K562 (cell line): Measurements from ENCODE around the gene ITPRIPL1. TPM values are rescaled to one million over a fixed set of nuclear protein-coding genes. Genes with fewer than 3 reads are reported as not detected.

Experiments used
- AFF1 ChIP-seq, 2 experiments: fragments of 450-650 bp; IDR thresholded peaks; 2 replicates each; pipeline ENCODE4 v1.6.1; 2018; ENCODE audit warnings: mild to moderate bottlenecking in 2 of 2, low read depth in 1 of 2; ENCODE audit not compliant: partially characterized antibody in 2 of 2
- ARID3A ChIP-seq: IDR thresholded peaks from 2 replicates; pipeline ENCODE4 v1.6.1; 2012; ENCODE audit warnings: low read depth, low read length, improper control_type of control experiment, borderline replicate concordance
- ASH1L ChIP-seq: fragments of 450-650 bp; IDR thresholded peaks from 2 replicates; pipeline ENCODE4 v1.6.1; 2018; ENCODE audit warnings: borderline replicate concordance, mild to moderate bottlenecking, low read depth; ENCODE audit not compliant: partially characterized antibody
- CREB3L1 ChIP-seq: fragments of 450-650 bp; IDR thresholded peaks from 2 replicates; pipeline ENCODE4 v1.6.1; 2014; ENCODE audit warnings: low read depth, mild to moderate bottlenecking, moderate library complexity, borderline replicate concordance
- DPF2 ChIP-seq: fragments of 450-650 bp; IDR thresholded peaks from 2 replicates; pipeline ENCODE4 v1.6.1; 2016
- KLF13 ChIP-seq: fragments of 450-650 bp; IDR thresholded peaks from 2 replicates; pipeline ENCODE4 v1.6.1; 2016; ENCODE audit warnings: missing genetic modification characterization, low read depth, mild to moderate bottlenecking, missing compliant biosample characterization, moderate library complexity, borderline replicate concordance
- MTA1 ChIP-seq: fragments of 450-650 bp; IDR thresholded peaks from 2 replicates; pipeline ENCODE4 v1.6.1; 2017; ENCODE audit warnings: borderline replicate concordance
- ZFP30 ChIP-seq: fragments of 250-450 bp; sonication (Bioruptor Pico); IDR thresholded peaks from 2 replicates; pipeline ENCODE4 v1.8.0; 2022; ENCODE audit warnings: moderate library complexity, mild to moderate bottlenecking, inconsistent platforms, borderline replicate concordance
- ZFX ChIP-seq: sonication (generic); formaldehyde crosslinking; IDR thresholded peaks from 2 replicates; pipeline ENCODE4 v1.8.0; 2022; ENCODE audit warnings: mild to moderate bottlenecking, missing genetic modification reagents, moderate library complexity
- ZNF174 ChIP-seq: fragments of 250-450 bp; sonication (Bioruptor Pico); IDR thresholded peaks from 2 replicates; pipeline ENCODE4 v1.4.0; 2020; ENCODE audit warnings: mild to moderate bottlenecking
- ZNF395 ChIP-seq: fragments of 200-800 bp; sonication (Bioruptor generic); IDR thresholded peaks from 2 replicates; pipeline ENCODE4 v1.6.1; 2017; ENCODE audit warnings: missing genetic modification characterization, missing compliant biosample characterization
- polyA plus RNA-seq, 8 experiments: library from polyadenylated mRNA; depleted of rRNA in 4 of 8; stranded (reverse) in 5 of 8; unstranded in 3 of 8; fragments of >200 nt; fragmentation: Nextera tagmentation in 2 of 8; fragmentation: Illumina TruSeq in 1 of 8; extraction: Ambion mirVana in 2 of 8; extraction: Trizol in 1 of 8; gene quantifications; 2 replicates each; pipeline versions ENCODE4 v1.2.1 to v1.2.3, GENCODE V29; 2011 to 2014; ENCODE audit warnings: inconsistent platforms in 1 of 8, missing spikeins in 1 of 8
- total RNA-seq, 7 experiments: library from RNA; depleted of rRNA in 6 of 7; stranded (reverse); fragments of >200 nt in 6 of 7; fragmentation: Illumina TruSeq in 2 of 7; extraction: Trizol in 2 of 7; gene quantifications; 2 replicates each; pipeline versions ENCODE4 v1.2.1 to v1.2.3, GENCODE V29; 2011 to 2021; ENCODE audit warnings: low replicate concordance in 1 of 7
- TF ChIP-seq, protein P1 (sequence below): sonication (generic); formaldehyde crosslinking; IDR thresholded peaks from 2 replicates; pipeline ENCODE4 v1.9.0; 2022; ENCODE audit warnings: mild to moderate bottlenecking, missing genetic modification reagents
- TF ChIP-seq, protein P2 (sequence below), 3 experiments: fragments of 200-800 bp in 1 of 3; sonication (Bioruptor generic) in 1 of 3; sonication (generic) in 1 of 3; formaldehyde crosslinking in 1 of 3; IDR thresholded peaks; 2 replicates each; pipeline versions ENCODE4 v1.6.1 to v1.8.0; 2016 to 2022; ENCODE audit warnings: mild to moderate bottlenecking in 2 of 3, missing compliant biosample characterization in 2 of 3, missing genetic modification characterization in 2 of 3, missing genetic modification reagents in 1 of 3

The ITPRIPL1 gene
- total and polyA plus RNA-seq, 9 of the 15 experiments (the other 6 are each of a cell fraction or from before 2014, with no cell fraction given) = 0.99 to 9.0 (median 6.4) TPM

DNA sequence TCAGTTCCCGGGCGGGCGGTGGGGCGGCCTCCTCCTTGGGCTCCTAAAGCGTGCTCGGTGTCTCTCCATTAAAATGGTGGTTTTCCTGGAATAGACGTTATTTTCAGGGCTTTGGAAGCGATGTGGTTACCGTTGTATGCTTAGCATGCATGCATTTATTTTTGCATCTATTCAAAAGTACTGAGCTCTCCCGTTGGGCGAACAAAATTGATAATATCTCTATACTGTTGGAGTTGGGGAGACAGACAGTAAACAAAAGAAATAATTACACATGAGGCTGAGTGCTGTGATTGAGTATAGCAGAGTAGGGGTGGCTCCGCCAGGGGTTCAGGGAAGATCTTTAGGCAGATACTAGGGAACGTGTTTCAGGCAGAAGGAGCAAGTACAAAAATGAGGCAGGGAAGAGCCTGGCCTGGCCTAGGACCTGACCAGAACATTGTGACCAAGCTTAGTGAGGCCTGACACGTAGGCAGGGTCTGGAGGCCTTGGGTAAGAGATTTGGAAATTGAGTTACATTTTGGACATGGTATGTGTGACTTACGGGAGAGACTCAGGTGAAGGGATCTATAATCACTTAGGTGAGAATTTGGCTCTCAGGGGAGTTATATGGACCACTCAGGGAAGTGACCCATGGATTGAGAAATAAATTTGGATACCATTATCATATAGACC, 11.1 kb downstream of the ITPRIPL1 start (continued):
- TF ChIP-seq KLF13 (tag) (no peak), MTA1 (no peak), CREB3L1 (peak; percentile 73; the same call in 1 of the 2 replicates), ZNF395 (no peak), ZNF174 (CRISPR knock-in tag) (no peak), DPF2 (peak; percentile 56), ZFP30 (CRISPR knock-in tag) (no peak), ZFX (peak; percentile 64; the same call in 1 of the 2 replicates), ARID3A (no peak), AFF1 (IDR thresholded peaks at IDR 0.05; ENCODE audit: low read depth in 1 of 2, partially characterized antibody in 2 of 2) (peak in 1 of 2 experiments; percentile 17), ASH1L (no peak)
- TF ChIP-seq, protein P1, sequence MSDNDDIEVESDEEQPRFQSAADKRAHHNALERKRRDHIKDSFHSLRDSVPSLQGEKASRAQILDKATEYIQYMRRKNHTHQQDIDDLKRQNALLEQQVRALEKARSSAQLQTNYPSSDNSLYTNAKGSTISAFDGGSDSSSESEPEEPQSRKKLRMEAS (CRISPR knock-in tag) = 0 out of 2 replicates have a peak, but pooled peaks have one; percentile 45
- TF ChIP-seq, protein P2, sequence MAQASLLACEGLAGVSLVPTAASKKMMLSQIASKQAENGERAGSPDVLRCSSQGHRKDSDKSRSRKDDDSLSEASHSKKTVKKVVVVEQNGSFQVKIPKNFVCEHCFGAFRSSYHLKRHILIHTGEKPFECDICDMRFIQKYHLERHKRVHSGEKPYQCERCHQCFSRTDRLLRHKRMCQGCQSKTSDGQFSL (CRISPR knock-in tag; IDR thresholded peaks at IDR 0.05) = no peak
- TF ChIP-seq, protein P2 (tag; IDR thresholded peaks at IDR 0.05) = no peak
